GM21825 (cell line): ENCODE data around the gene ACYP1.

Source experiments
- ATAC-seq: cut with Tn5 transposase; IDR thresholded peaks from one replicate; pipeline ENCODE4 v1.9.1; 2021; ENCODE audit warnings: mild to moderate bottlenecking, moderate library complexity; ENCODE audit not compliant: unreplicated experiment

Gene ACYP1

DNA sequence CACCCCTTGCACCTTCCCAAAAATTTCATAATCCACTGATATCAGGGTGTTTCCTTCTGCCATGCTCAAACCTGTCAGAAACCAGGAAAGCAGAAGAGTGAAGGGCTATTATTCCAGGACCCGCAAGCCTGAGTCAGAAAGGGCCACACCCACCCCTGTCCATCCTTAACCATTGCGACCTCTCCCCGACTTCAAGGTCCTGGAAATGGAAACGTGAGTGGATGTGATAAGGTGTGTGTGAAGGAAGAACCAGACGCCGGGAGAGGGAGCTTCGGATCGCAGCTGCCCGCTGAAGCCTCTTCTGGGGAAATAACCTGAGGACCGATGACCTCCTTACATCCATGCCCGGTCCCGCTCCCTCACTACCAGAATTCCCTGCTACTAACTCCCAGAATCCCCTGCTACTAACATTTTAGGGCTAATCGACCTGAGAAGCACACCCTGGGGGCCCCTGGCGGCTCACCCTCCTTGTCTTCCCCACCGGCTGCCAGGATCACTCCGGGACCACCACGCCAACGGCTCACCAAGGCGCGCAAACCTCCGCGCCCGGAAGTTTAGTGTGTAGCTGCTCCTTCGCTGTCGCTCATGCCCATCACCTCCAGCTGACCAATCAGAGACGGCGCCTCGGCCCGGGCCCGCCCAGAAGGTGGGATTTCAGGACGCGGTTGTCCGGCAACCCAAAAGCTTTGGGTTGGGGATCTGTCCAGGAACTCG, at the start of gene ACYP1:
TSS of gene ACYP1 (minus strand) at position 534 of the 714 bp plus-strand sequence. CDS start at position 63, 471 bp downstream.
- peak; percentile 94 for ATAC-seq

DNA sequence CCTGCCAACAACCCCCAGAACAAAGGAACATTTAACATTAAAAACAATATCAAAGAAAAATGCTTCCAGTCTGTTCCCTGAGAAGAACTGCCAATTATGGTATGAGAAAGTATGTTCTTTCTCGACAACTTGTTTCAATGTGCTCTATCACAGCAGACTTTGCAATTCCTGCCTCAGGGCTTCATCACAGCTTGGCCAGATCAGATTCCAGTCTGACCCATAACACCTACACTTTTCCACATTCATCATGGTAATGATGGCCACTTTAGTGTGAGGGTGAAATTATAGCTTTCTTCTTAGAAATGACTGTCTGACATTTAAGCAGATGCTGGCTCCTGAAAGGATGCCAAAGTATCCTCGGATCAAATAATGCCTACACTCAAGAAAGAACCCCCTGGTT, 46.1 kb upstream of the ACYP1 start:
- no peak for ATAC-seq

DNA sequence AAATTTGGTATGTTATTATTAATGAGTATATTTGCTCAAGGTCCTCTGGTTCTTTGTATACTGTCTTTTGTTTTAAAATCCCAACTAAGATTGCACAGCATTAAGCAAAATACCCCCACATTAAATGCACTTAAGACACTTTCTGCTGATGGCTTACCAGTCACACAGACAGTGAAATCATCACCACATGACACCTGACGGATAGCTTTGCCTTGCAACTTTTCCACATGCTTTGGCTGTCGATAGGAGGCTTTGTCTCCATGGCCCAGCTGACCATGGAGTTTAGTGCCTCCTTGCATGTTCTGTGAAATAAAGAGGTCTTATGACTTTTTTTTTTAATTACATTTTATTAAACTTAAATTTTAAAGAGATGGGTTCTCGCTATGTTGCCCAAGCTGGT, 43.4 kb upstream of the ACYP1 start:
- no peak for ATAC-seq

DNA sequence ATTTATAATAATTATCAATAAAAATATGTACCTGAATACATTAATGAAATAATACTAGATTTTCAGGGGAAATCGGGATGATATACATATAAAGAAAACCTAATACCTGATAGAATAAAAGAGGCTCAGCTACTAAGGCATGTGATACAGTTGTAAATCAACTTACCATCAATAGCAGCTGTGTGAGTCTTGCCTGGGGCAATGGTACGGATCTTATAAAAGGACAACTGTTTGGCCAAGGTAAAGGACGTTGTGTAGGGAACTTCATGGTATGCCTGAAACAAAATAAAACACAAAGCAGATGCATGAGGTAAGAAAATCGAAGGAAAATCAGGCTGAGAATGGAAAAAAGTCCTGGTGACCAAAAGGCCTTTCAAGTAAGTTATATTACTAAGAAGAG, 37.7 kb upstream of the ACYP1 start:
- ATAC-seq = no peak

DNA sequence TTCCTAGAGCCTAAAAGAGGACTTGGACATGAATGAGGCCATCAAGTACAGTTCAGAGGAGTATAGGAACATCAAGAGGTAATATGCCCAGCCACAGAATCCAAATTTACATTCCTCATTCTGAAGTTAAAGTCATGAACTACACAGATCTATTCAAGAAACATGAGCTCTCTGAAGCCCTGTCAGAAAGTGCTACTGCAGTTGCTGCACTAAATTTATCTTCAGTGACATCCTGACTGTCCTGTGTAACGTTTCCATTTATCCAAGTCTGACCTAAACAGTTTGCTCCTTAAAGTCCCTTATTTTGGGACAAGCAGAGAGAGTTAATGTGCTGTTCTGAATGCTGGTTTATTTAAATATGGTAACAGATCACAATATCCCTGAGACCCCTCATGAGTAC, 34.9 kb upstream of the ACYP1 start:
- no peak for ATAC-seq

DNA sequence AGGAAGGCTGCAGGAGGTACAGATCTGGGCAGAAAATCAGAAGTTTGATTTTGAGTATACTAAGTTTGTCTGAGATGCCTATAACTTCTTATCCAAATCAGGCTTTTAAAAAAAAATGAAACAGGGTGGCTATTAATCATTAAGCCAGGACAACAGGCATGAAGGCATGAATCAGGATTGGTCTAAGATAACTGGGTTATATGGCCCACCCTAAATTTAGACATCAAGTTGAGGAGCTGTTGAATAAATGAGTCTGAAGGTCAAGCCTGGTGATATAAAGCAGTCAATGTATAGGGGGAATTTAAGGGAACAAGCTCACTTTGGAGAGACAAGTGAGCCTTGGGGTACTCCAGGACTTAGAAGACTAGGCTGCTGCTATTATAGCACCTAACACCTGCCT, 34.4 kb upstream of the ACYP1 start:
- ATAC-seq = no peak

DNA sequence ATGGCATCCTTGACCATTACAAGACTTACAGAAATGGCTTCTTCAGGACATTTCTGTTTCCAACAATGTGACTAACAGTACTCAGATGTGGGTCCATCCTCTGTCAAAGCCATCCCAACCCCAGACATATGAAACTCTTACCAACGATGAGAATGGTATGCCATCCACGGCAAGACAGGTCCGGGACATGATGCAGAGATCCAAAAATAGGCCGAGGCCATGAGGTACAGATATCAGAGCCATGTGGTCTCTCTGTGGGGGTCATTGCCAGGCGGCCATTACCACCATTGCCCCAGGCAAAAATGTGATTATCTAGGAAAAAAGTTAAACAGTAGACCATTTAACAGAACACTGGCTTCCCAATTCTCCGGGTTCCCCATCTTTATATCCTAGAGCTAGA, 33.1 kb upstream of the ACYP1 start:
- ATAC-seq = no peak

DNA sequence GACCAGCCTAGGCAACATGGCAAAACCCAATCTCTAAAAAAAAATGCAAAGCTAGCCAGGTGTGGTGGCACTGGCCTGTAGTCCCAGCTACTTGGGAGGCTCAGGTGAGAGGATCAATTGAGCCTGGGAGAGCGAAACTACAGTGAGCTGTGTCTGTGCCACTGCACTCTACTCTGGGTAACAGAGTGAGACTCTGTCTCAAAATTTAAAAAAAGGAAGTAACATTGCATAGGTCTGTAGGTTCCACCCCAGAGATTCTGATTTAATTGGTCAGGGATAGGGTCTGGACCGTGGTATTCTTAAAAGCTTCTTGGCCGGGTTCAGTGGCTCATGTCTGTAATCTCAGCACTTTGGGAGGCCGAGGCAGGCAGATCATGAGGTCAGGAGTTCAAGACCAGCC, 31.9 kb upstream of the ACYP1 start:
- ATAC-seq = no peak

DNA sequence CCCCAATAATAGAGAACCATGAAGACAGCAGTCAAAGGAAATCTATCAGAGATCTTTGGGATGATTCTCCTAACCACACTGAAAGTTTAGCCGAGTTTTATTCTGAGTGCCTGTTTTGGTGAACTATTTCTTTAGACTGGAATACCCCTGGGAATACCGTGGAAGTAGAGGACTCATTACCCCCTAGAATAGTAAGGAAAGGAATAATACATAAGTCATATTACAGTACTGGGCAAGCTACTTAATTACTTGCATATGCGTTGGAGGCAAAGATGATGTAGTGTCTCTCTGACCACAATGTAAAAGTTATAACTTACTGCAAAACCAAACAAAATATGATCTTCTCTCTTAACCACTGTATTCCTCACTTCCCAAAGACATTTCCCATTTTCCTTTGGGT, 31.1 kb upstream of the ACYP1 start:
- no peak for ATAC-seq

DNA sequence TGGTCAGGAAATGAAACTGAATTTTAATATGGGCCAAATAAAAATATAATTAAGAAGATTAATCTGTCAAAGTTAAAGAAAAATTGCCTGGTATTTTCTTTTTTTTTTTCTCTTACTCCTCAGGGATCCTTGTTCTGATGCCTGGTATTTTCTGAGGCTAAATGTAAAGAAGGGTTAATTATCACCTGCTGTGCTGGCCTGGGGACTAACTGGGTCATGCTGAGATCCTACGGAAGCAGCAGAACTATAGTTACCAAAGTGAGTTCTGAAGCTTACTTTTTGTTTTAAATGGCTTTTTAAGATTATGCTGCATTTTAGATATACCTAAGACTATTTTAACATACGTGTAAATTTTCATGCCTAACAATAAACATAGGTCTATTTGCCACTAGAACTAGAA, 28.9 kb upstream of the ACYP1 start:
- ATAC-seq = no peak

DNA sequence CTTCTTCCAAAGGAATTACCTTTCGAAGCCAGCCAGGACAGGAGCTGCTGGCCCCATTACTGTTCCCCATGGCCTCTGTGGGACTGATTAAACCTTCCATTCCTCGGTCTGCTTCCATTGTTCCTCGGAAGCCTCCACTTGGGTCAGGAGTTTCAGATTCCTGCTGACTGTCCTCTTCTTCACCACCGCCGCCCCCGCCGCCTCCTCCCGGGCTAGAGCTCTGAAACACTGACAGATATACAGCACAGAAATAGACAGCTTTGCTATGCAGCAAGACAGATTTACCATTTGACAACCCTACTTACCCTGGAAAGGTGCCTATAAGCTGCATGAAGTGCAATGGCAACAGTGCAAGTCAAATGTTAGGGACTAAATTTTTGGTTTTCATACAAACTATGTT, 27.4 kb upstream of the ACYP1 start:
- no peak for ATAC-seq

DNA sequence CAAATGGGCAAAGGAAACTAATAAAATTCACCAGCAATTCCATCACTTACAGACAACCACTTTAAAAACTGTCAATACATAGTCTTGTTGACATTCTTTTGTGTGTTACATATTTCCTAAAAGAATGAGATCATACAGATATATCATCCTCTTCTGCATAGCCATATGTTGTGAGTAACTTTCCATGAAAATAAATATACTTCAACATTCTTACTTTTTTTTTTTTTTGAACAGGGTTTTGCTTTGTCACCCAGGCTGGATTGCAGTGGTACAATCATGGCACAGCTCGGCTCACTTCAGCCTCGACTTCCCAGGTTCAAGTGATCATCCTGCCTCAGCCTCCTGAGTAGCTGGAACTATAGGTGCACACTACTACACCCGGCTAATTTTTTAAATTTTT, 26.5 kb upstream of the ACYP1 start:
- ATAC-seq = no peak

DNA sequence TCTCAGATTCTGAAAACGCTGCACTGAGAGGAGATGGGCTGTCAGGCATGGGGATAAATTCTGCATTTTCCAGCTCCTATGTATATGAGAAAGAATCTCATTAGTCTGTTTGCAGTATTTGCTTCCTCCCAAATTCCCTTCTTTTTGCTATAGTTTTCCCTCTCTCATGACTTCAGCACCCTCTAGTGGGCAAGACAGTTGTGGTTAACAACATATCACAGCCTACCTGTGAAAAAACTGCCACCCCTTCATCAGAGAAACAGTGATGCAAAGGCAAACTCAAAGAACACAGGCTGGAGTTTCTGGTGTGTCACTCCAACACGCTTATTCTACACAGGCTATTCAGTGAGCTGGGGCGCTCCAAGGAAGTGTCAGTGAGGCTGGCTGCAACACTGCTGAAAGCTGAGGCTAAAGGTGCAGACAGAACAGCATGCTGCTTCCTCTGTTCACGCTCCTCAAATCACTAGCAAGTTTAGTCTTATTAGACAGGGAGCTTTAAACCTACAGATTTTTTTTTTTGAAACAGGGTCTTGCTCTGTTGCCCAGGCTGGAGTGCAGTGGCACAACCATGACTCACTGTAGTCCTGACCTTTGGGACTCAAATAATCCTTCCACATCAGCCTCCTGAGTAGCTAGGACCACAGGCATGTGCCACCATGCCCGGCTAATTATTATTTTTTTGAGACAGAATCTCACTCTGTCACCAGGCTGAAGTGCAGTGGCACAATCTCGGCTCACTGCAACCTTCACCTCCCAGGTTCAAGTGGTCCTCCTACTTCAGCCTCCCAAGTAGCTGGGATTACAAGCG, 24.9 kb upstream of the ACYP1 start:
- no peak for ATAC-seq

DNA sequence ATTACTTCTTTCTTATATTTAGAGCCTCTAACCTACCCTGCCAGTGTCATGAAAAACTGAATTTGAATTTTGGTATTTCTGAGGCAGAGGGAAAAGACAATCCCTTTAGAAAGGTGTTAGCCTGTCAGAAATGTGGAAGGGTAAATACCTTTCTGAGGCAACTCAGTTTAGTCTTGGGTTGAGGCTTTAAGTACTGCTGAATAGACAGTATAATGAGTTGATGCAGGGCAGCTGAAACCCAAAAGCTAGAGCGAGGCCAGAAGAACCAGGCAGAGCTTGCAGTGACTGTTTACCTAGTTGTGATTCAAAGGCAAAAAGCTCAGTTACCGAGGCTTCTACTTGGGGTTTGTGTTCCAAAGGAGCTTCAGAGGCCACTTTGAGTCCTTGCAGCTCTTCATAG, 24.3 kb upstream of the ACYP1 start:
- ATAC-seq = no peak

DNA sequence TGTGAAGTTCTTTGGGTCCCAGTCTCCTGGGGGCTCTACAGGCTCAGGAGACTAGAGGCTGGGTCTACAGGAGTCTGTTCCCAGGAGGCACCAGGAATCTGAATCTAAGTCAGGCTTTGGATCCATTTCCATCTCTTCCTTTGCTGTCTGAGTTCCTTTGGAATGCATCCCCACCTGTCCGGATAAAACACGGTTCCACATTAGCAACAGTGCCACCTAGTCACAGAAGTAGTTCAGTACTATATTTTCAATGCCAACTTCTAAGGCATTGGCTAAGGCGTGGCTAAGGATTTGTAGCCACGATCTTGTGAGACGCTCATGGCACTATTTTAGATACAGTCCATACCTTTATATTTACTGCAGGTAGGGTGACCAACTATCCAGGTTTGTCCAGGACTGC, 20.7 kb upstream of the ACYP1 start:
- ATAC-seq = no peak

DNA sequence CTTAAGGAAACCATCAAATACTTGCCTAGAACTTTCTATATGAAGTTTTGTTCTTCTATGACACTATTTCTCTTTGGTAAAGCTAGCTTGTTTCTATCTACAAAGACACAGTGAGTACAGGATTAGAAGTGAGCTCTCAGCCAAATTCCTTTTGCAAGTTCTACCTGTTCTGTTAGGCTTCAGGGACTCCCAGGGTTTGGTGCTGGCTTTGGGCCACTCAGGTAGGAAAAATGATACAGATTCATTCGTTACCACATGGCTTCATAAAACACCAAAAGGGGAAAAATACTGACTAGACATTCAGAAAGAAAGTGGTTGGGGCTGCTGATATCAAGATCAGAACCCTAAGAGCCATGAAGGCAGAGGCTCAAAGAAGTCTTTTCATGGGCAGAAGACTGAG, 19.4 kb upstream of the ACYP1 start:
- ATAC-seq = no peak

DNA sequence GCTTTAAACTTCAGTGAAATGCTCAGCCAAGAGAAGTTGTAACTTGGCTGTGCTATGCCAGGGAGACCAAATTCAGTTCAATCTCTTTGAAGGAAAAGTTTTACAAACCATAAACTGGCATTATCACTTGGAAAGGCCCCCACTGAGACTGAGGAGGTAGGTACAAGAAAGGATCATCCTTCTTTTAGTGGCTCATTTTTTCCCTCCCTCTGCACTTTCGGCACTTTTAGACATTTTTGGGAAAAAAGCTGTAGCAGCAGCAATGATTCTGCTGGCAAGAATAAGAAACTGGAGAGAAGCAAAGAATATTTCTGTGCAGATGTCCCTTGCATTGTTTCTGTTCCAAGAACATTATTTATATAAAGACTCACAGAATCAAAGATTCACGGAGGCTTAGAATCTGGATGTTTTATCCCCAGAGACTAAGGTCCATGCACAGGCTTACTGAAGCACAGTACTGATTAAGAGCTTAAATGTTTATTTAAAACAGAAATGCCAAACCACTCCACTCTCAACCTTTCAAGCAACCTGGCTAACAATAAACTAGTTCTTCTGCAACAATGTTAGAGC, 17.9 kb upstream of the ACYP1 start:
- no peak for ATAC-seq

DNA sequence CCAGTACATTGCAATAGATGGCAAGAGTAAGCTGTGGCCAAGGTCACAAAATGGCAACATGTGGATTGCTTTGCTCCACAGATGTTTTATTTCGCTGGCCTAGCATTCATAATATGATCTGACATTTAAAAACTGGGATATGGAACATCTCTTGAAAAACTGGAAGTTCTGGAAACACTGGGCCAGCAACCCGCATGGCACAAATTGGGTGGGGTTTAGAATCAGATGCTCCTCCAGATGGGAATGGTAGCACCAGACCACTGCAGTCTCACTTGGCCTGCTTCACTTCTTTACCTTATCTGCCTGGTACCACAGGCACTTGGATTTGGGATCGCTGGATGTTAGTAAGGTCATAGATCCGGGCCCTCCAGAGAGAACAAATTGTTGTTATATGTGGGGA, 15.7 kb upstream of the ACYP1 start:
- ATAC-seq = no peak

DNA sequence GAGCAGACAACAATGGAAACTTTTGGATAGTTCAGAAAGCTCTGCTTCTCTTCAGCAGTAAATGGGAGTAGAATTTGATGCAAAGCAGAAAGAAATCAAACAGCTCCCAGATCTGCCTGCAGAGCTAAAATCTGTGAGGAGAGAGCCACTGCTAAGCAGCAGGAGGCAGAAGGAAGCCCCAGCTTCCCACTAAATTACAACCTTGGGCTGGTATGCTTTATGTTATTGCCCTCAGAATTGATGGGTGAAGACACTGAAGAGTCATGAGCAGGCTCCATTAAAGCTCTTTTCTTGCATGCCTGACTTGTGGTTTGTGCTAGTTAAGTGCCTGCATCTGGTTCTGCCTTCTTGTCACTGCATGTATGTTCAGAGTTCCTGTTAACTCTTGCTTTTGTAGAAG, 14.0 kb upstream of the ACYP1 start:
- ATAC-seq = no peak

DNA sequence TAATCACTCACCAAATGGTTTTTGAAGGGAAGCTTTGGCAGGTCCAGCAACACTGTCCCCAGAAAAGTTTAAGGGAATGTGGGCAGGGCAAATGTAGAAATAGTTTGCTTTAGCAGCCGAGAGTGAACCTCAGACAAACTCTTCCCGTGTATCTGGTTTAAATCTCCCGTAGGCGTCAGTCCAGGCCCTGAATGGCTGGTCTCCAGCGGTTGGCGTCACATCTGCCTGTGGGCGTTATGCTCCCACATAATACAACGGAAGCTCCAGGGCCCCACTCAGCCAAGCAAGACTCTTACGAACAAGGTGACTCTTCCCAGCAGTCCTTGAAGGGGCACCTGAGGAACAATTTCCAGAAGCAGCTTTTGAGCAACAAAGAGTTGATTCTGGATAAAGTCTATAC, 6.6 kb upstream of the ACYP1 start:
- ATAC-seq = no peak

DNA sequence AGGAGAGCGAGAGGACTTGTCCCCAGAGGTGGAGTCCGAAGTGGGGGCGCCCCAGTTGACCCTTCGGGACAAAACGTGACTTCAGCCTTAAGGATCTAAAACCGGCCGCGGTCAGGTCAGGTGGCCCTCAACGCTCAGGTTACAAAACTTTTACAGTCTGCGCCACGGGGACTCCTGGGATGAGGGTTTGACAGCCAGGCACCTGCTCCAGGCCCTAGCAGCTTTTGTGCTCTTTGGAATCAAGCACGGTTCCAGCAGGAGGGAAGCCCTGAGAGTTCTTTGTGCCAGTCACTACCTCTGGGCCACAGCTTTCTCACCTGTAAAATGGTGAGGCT, 6.0 kb upstream of the ACYP1 start:
- ATAC-seq = no peak

DNA sequence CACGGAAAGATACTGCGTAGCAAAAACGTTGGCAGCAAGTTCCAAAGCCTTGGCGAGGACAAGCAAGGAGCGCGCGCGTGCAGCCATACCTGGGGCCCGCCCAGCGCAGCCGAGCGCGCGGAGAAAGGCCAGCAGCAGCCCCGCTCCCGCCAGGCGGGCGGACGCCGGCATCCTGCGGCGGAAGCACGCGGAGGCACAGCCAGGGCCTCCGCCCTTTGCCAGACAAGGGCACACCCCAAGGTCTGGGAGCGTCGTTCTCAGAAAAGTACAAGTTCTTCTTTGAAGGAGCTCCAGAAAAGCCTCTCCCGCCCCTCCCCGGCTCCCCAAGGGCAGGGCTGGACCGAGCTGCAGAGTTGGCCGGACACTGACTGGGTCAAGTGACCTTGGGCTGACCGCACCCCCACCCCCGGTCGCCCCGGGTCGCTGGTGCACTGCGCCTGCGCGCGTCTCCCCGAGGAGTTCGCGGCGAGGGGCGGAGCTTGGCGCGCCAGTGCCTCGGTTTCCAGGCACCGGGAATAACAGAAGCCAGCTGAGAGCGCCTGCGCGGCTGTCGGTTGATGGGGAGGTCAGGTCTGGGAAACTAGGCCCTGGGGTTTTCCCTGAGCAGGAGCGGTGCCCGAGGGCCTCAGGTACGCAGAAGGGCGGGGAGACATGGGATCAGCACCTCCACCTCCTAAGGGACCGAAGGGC, 5.4 kb upstream of the ACYP1 start, which contains the start of gene ZC2HC1C:
TSS of gene ZC2HC1C (plus strand) at position 521 of the 690 bp plus-strand sequence. CDS start 933 bp downstream, outside the sequence.
- peak; percentile 64 for ATAC-seq
